GM21367 (cell line): ENCODE data around the gene EDARADD.

Experiments
- ATAC-seq: cut with Tn5 transposase; IDR thresholded peaks from one replicate; pipeline ENCODE4 v1.9.1; 2021; ENCODE audit not compliant: unreplicated experiment

Gene EDARADD

DNA sequence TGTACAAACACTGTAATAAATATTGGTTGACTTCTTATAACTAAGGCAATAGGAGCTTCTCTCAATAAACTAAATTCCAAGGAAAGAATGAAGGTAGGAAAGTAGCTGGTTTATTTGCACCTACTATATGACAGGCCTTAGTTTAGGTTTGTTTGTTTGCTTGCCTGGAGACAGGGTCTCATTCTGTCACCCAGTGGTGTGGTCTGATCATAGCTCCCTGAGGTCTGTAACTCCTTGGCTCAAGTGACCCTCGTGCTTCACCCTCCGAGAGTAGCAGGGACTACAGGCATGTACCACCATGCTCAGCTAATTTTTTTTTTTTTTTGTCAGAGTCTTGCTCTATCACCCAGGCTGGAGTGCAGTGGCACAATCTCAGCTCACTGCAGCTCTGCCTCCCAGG, 1.9 kb upstream of the EDARADD start:
- ATAC-seq, result no peak

GRCh38 chr1:236394879-236395229, 768 bp downstream of the EDARADD start:
- no peak for ATAC-seq

GRCh38 chr1:236395230-236395946, 1.3 kb downstream of the EDARADD start:
- peak; percentile 49 for ATAC-seq

GRCh38 chr1:236395947-236396664, 2.0 kb downstream of the EDARADD start:
- no peak for ATAC-seq

DNA sequence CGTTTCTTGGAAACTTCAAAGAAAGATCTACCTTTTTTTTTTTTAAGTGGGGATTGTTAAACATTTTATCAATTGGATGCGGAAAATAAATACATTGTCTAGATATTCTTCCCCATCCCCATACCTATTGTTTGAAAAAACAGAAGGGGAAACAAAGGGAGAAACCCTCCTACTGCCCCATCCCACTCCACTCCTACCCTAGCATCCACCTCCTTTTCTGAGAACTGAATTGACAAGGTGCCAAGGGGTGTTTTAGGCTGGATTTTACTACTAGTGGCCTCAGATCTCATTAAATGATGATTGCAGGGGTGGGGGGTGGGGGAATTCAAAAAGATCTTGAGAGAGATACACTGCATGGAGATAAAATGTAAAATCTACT, 2.6 kb downstream of the EDARADD start:
- no peak for ATAC-seq

DNA sequence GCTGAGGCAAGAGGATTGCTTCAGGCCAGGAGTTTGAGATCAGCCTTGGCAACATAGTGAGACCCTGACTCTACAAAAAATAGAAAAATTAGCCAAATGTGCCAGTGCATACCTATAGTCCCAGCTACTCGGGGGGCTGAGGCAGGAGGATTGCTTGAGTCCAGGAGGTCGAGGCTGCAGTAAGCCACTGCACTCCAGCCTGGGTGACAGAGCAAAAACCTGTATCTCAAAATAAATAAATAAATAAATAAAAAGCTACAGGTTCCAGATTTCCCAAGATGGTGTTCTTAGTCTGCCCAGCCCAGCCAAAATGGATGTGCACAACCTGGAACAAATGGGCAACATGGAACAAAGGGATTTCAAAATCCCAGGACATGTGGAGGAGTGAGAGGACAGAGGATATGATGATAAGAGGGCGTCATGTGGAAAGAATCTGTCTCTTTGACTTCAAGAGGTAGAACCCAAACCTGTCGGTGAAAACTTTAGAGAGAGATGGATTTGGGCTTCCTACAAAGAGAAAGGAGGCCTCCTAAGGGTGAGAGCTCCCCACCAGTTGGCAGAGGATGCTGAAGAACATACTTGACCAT, 3.2 kb downstream of the EDARADD start:
- no peak for ATAC-seq

GRCh38 chr1:236398538-236398937, 4.5 kb downstream of the EDARADD start:
- ATAC-seq, result no peak

- no peak for ATAC-seq
Measured at GRCh38 chr1:236400061-236400603, 6.0 kb downstream of the EDARADD start.

DNA sequence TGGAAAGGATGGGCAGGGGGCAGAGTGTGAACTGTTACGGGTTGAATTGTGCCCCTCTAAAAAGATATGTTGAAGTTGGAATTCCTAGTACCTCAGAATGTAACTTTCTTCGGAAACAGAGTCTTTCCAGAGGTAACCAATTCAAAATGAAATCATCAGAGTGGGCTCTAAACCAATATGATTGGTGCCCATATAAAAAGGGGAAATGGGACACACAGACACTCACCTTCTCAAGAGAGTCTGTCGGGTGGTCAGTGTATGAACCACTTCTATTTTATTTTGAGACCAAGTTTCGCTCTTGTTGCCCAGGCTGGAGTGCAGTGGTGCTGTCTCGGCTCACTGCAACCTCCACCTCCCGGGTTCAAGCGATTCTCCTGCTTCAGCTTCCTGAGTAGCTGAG, 7.6 kb downstream of the EDARADD start:
- ATAC-seq, result no peak

DNA sequence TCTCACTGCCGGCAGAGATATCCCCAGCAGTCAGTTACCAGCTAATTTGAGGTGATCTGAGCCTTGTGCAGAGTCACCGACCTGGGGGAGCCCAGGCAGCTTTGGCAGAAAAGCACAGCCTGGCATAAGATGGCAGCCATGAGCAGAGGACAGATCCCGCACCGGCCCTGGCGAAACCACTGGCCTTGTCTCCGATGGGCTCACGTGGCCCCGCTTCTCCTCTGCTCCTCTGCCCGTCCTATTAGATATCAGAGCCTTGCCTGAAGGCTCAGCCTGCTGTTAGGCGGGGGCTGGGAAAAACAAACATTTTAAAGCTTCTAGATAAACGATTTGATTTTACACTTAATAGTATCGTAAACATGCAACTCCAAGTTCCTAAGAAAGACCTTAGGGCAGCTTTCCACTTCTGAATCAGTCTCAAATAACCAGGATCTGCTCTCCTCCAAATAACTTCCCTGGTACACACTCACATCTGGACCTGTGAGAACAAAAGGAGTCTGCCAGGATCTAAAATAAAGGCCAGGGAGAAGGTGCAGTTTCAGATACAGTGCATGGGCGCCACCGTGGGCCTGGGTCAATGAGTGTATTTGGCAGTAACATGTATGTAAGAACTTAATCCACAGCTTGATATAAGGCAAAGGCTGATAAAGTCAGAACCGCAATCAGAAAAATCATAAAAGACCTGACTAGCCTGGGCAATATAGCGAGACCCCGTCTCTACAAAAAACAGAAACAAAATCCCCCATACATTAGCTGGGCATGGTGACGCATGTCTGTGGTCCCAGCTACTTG, 10.0 kb downstream of the EDARADD start:
- no peak for ATAC-seq

GRCh38 chr1:236407059-236407458, 13.0 kb downstream of the EDARADD start:
- ATAC-seq, result no peak

DNA sequence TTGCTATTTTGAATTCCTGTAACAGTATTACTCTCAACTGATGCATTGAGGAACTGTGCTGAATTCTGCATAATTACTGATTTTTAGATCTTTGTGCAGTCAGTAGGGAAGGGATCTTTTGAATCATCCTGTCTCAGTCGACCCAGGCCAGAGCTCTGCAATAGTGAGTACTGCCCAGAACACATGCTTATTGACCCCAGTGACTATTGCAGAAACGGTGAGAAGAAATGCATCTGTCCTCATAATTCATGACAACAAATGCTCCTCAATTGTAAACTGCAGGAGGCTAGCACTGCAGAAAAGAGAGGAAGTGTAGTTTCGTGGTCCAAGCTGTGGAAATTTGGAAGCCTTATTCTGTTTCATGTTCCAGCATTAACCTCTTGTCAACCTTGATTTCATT, 19.6 kb downstream of the EDARADD start:
- ATAC-seq, result no peak

- no peak for ATAC-seq
Measured at GRCh38 chr1:236416165-236416564, 22.1 kb downstream of the EDARADD start.

DNA sequence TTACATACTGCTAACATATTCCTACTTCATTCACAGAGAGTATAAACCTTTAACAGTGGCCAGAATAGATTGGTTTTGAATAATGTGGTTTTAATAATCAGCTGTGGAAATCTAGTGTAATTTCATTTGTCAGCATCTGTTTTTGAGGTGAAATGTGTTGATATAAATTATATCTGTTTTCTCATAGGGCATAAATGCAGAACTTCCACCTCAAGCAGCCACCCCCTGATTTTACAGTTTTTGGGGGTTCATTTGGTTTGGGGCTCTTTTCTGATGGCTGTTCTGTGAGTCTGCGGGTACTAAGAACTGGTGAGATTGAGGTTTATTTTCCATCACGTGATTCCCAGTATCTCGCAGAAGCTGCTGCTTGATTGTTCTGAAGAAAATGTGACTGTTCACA, 23.2 kb downstream of the EDARADD start:
- ATAC-seq, result no peak

DNA sequence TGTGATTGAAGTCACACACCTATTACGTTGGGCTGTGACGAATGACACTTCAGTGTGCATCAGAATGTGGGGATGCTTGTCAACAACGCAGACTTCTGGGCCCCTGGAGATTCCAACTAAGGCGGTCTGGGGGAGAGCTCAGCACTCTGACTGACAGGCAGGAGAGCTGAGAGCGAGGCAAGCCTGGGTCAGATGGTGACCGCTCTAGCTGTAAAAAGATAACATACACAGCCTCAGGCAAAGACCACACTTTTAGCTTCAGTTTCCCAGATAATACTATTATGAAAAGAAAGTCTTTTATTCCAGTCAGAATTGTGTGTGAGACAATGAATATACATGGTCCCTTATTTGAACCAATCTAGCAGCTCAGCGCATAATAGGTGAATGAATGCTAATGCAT, 25.4 kb downstream of the EDARADD start:
- ATAC-seq, result no peak

GRCh38 chr1:236421022-236421421, 26.9 kb downstream of the EDARADD start:
- no peak for ATAC-seq

GRCh38 chr1:236421850-236422516, 27.9 kb downstream of the EDARADD start:
- ATAC-seq, result no peak

DNA sequence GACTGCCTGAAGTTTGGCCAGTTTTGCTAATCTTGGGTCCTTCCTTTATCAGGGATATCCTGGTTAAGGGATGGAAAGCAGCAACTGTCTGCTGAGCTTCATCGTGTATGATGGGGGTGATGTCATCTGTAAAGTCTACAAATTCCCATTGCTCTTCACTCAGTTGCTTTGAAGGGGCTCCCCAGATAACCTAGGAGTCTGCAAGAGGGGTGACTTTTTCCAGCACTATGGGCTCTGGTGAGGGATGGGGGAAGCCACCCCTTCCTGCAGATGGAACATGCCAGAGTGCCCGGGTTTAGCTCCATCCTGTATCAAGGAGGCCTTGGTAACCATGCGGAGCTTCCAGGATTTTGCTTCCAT, 28.4 kb downstream of the EDARADD start:
- ATAC-seq, result no peak

DNA sequence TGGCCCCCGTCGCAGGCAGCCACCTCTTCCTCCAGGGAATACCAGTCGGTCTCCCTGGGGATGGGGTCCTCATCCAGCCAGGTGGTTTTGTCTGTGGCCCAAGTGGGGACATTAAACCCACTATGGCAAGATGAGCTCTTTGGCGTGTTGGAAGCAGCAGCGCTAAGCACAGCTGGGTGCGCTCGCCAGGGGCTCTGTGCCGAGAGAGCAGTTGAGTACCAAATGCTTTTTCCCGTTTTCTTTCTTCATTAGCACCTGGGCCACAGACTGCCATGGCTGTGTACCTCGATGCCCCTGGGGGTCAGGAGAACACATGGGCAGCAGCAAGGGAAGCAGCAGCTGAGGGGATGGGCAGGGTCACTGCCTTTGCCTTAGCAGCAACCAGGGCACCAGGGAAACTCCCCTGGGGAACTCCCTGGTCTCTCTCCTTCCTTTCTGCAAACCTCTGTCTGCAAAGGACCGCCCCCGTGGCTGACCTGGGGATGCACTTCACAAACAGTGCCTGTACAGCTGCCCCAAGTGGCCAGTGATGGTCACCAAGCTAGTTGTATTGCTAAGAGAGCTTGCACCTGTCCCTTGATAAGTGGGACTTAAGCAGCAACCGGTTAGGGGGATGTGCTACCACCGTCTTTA, 31.1 kb downstream of the EDARADD start:
- peak; percentile 91 for ATAC-seq

GRCh38 chr1:236426215-236426614, 32.1 kb downstream of the EDARADD start:
- ATAC-seq, result no peak
